Heart right ventricle (tissue), 16 donors: ENCODE results near the gene TRERF1. TPM values are rescaled to one million over a fixed set of nuclear protein-coding genes. Genes with fewer than 3 reads are reported as not detected.

ENCODE experiments used
- ATAC-seq, 8 donors: fragments of 200-7000 bp; cut with Tn5 transposase; one replicate each; pipeline ENCODE4 v1.9.1; 2020; ENCODE audit warnings: mild to moderate bottlenecking in 8 of 8, moderate library complexity in 8 of 8, moderate number of reproducible peaks in 1 of 8
- DNase-seq, 2 donors: peaks; one replicate each; pipeline ENCODE4 v3.0.0-alpha.2; 2020
- H3K27ac ChIP-seq, 10 donors: fragments of 200-600 bp; sonication (generic) in 2 of 10; one replicate each; pipeline versions ENCODE4 v1.5.0 to v1.8.0; 2020 to 2022; ENCODE audit warnings: mild to moderate bottlenecking in 3 of 10
- H3K27me3 ChIP-seq, 7 donors: fragments of 200-600 bp; one replicate each; pipeline ENCODE4 v1.8.0; 2021 to 2022; ENCODE audit warnings: mild to moderate bottlenecking in 2 of 7
- H3K36me3 ChIP-seq, 9 donors: fragments of 200-600 bp; sonication (generic) in 1 of 9; one replicate each; pipeline versions ENCODE4 v1.5.0 to v1.8.0; 2020 to 2022; ENCODE audit warnings: mild to moderate bottlenecking in 2 of 9
- H3K4me1 ChIP-seq, 9 donors: fragments of 200-600 bp; sonication (generic) in 1 of 9; one replicate each; pipeline versions ENCODE4 v1.5.0 to v1.8.0; 2020 to 2022; ENCODE audit warnings: mild to moderate bottlenecking in 4 of 9
- H3K4me3 ChIP-seq, 10 donors: fragments of 200-600 bp; sonication (generic) in 2 of 10; one replicate each; pipeline versions ENCODE4 v1.5.0 to v1.8.0; 2020 to 2022; ENCODE audit warnings: mild to moderate bottlenecking in 7 of 10, moderate library complexity in 2 of 10
- H3K9me3 ChIP-seq, 11 donors: fragments of 200-600 bp in 10 of 11; sonication (generic) in 2 of 11; one replicate each; pipeline versions ENCODE4 v1.5.0 to v1.8.0; 2013 to 2022; ENCODE audit warnings: mild to moderate bottlenecking in 2 of 11, control low read depth in 1 of 11, moderate library complexity in 1 of 11
- WGBS, 2 donors: extraction: QIAGEN DNeasy Blood & Tissue Kit; methylation state at CpG; one replicate each; pipeline ENCODE4 v1.1.7; 2013; ENCODE audit warnings: inconsistent platforms in 1 of 2; 5-methylcytosine and 5-hydroxymethylcytosine counted together
- intact Hi-C, 10 donors: fragments of 100-400 bp; cut with DNase I; formaldehyde crosslinking; loops; one replicate each; pipeline versions ENCODE4 v1.11.1 to v1.14.2; 2022
- polyA plus RNA-seq, 2 donors: library from polyadenylated mRNA; stranded (reverse); fragments of 200-250 nt; gene quantifications; one replicate each; pipeline ENCODE4 v1.2.3, GENCODE V29; 2013
- total RNA-seq, 10 donors: library from RNA; stranded (reverse); fragmentation: NEBNext Ultra II Directional in 3 of 10; extraction: Animal tissue kit (Norgen Biotek cat#: 25700) in 3 of 10; gene quantifications; one replicate each; pipeline versions ENCODE4 v1.2.1 to v1.2.4, GENCODE V29; 2021 to 2023
- TF ChIP-seq, protein P1 (sequence below), 9 donors: fragments of 200-600 bp; sonication (generic) in 2 of 9; IDR thresholded peaks; one replicate each; pipeline versions ENCODE4 v1.5.0 to v1.8.0; 2021 to 2022; ENCODE audit warnings: antibody characterized with exemption in 9 of 9, mild to moderate bottlenecking in 5 of 9, moderate library complexity in 1 of 9
- donor health status: Arrhythmogenic right ventricular cardiomyopathy.
- donor health status: ischemic (EF 13 %, LVEDD 7.1; RV severe dilation, severe dysfunction).
- donor health status: healthy with polysubstance abuse.
- donor health status: DM: no; HTN: yes; CAD: no.
- donor health status: DM: no; HTN: no; CAD: no.
- donor health status: ischemic (EF 25% LVEDD 6.9; RV normal size, moderate dysfunction).
- donor health status: ischemic (EF 25% LVEDD 5.7; RV mildly dilated, moderate dysfunction).
- donor health status: healthy.
- donor health status: DM: yes; HTN: yes; CAD: no.
- donor health status: Ischemic cardiomyopathy.
- donor health status: ischemic (EF 35%, LVEDD 5.7; RV mildly dilated, moderate dysfunction).
- donor health status: nonischemic (EF 11% LVEDD 7.7; RV severe dilation, severe dysfunction).
- donor health status: DM: yes; HTN: yes; CAD: no.
- donor health status: PGD.
- donor health status: ischemic (EF 29% LVEDD 5.4; RV normal size, mild dysfunction).
- donor health status: nonischemic (EF 23%, LVEDD 6.1; RV moderate dilation, normal function).

Gene TRERF1
- total and polyA plus RNA-seq, 12 donors = 0.75 to 2.8 (median 1.6) TPM

DNA sequence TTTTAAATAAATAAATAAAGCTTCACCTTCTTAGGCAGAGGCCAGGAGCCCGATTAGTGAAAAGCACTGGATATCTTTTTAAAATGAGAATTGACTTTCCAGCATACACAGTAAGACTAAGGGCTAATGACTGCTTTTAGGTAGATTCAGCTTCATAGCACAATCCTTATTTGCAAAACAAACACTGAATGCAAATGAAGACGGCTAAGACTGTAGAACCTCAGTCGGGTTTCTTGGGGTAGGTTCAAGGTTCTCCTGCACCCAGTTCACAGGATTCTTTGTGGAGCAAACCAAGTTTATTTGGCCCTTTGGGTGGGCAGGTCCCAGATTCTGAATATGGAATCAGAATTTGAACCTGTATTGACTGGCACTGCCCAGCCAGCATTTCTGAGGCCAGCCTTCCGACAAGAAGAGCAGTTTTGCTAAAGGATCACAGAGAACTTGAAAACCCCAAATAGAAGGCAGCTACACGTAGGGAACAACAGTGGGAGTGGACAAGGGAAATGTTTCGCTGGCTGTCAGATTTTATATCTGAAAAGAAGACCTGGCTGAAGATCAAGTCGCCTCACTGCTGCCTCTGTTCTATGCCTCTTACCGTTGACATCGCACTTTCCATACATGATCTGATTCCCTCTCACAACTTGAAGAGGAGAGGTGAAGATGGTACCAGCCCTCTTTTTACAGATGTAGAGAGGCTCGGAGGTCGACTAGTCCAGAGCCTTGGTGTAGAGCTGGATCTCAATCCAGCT lies 8.2 kb downstream of the TRERF1 start:
- no peak for DNase-seq
- H3K27ac ChIP-seq = peak overlapping the region in 4 of 10 donors; percentile 17 to 44 (median 38)
- 59 to 63% methylated on average over 11 of the region's 11 CpGs for WGBS, 2 donors

DNA sequence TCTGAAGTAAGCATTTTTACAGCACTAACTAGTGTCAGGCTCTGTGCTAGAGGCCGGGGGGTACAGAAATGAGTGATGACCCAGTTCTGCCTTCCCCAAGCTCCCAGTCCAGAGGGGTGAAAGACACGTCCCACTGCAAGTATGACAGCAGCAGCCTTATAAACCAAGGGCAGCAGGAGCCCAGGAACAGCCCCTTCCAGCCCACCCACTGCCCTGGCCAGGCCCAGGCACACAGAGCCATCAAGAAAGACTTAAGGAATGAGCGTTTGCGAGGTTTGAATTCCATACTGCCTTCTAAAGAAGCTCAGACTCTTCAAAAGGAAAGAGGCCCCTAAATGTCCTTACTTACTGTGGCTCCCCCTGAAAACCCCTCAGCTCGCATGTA lies 10.0 kb downstream of the TRERF1 start:
- Histone ChIP-seq H3K36me3 (no peaks in the 10 kb centered on the region), H3K4me1 (peaks cover 0 to 47% (median 32%) of the 10 kb centered on the region in 9 donors), H3K27ac (peak overlapping the region in 8 of 10 donors; percentile 25 to 72 (median 46)), H3K4me3 (no peak overlapping the region), H3K9me3 (no peaks in the 10 kb centered on the region), H3K27me3 (no peaks in the 10 kb centered on the region)
- 79 to 84% methylated on average over 5 of the region's 5 CpGs for WGBS, 2 donors
- no peak for DNase-seq
- TF ChIP-seq, protein P1, sequence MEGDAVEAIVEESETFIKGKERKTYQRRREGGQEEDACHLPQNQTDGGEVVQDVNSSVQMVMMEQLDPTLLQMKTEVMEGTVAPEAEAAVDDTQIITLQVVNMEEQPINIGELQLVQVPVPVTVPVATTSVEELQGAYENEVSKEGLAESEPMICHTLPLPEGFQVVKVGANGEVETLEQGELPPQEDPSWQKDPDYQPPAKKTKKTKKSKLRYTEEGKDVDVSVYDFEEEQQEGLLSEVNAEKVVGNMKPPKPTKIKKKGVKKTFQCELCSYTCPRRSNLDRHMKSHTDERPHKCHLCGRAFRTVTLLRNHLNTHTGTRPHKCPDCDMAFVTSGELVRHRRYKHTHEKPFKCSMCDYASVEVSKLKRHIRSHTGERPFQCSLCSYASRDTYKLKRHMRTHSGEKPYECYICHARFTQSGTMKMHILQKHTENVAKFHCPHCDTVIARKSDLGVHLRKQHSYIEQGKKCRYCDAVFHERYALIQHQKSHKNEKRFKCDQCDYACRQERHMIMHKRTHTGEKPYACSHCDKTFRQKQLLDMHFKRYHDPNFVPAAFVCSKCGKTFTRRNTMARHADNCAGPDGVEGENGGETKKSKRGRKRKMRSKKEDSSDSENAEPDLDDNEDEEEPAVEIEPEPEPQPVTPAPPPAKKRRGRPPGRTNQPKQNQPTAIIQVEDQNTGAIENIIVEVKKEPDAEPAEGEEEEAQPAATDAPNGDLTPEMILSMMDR (IDR thresholded peaks at IDR 0.05) = no peak
- ATAC-seq = peak in 2 of 8 donors; percentile 19 to 23
- intact Hi-C loops = no loop called here

More for the DNA sequence above, 8.2 kb downstream of the TRERF1 start:
- TF ChIP-seq, protein P1 (IDR thresholded peaks at IDR 0.05) = no peak
- Histone ChIP-seq H3K36me3 (no peaks in the 10 kb centered on the region), H3K4me1 (peaks cover 0 to 52% (median 32%) of the 10 kb centered on the region in 9 donors), H3K27me3 (no peaks in the 10 kb centered on the region), H3K9me3 (no peaks in the 10 kb centered on the region), H3K4me3 (no peak overlapping the region)
- no peak for ATAC-seq
- intact Hi-C loops = no loop called here

DNA sequence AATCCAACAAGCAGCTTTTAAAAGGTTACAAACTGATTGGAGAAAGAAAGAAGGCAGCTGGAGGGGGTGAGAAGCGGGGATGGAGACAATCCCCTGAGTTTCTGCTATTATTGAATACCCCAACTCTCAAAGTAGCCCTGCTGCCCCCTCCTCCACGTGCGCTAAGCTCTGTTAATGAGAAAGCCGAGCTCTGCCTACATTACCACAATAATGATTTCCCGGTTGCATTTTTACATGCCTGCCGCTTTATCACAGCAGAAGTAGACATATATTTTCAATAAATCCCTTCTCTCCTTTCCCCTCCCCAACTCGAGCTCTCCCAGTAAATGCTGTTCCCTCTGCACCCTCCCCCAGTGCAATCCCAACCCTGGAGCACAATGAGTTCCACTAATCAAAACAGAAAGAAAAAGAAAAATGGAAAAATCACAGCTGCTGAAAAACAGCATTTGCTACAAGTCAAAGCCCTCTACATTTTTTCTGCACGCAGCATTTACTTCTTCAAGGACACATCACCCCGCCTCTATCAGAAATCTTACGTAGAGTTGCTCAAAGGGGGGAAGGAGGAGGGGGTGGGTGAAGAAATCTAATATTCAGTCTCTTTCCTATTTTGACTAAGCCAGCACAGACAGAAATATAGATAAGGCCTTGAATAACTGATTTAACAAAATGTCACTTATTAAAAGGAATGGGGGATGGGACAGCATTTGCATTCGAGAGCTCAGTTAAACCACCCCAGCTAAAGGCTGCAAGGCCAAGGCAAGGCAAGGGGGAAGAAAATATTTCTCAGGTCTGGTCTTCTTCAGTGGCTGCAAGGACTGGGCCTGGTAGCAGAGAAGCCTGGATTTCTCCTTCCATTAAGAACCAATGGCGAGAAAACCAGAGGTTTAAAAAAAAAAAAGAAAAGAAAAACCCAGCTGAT lies 10.7 kb downstream of the TRERF1 start:
- TF ChIP-seq, protein P1 (IDR thresholded peaks at IDR 0.05) = no peak
- Histone ChIP-seq H3K4me1 (peaks cover 0 to 47% (median 32%) of the 10 kb centered on the region in 9 donors), H3K4me3 (peak overlapping the region in 6 of 10 donors; percentile 13 to 24 (median 20))

DNA sequence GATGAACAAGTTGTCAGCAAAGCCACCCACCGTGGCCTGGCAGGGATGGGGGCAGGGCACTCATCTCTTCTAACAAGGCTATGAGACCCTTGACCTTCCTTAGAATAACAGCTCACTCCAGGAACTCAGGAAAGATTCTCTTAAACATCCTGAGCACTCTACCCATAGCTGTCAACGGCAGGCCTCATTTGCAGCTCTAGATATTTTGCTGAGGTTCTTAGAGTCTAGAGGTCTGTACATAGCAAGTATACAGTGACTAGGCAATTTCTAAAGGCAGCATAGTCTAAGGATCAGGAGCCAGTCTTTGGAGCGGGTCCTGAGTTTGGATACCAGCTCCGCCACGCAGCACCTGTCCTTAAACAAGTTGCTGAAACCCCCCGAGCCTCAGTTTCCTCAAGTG lies 11.7 kb downstream of the TRERF1 start:
- no peak for ATAC-seq
- WGBS, 2 donors = 74 to 76% methylated on average over 6 of the region's 6 CpGs
- no peaks in the 10 kb centered on the region for H3K27me3 ChIP-seq

More for the DNA sequence above, 10.7 kb downstream of the TRERF1 start:
- Histone ChIP-seq H3K27ac (peak overlapping the region in 8 of 10 donors; percentile 25 to 72 (median 48)), H3K27me3 (no peaks in the 10 kb centered on the region), H3K36me3 (no peaks in the 10 kb centered on the region), H3K9me3 (no peaks in the 10 kb centered on the region)
- ATAC-seq (peak in 5 of 8 donors; percentile 22 to 62 (median 40)), DNase-seq (no peak)
- intact Hi-C loops = no loop called here
- WGBS, 2 donors = 65 to 73% methylated on average over 12 of the region's 12 CpGs

More for the DNA sequence above, 11.7 kb downstream of the TRERF1 start:
- DNase-seq = no peak
- Histone ChIP-seq H3K4me3 (no peak overlapping the region), H3K27ac (peak overlapping the region in 4 of 10 donors; percentile 33 to 71 (median 48)), H3K36me3 (no peaks in the 10 kb centered on the region), H3K4me1 (peaks cover 0 to 47% (median 32%) of the 10 kb centered on the region in 9 donors), H3K9me3 (peaks cover 0 to 2% (median 0%) of the 10 kb centered on the region in 11 donors)
- intact Hi-C loops = no loop called here
- TF ChIP-seq, protein P1 (IDR thresholded peaks at IDR 0.05) = no peak
